Esophagus mucosa (tissue), 1 donor: ENCODE measurements around the gene SLC15A5. TPM values are rescaled to one million over a fixed set of nuclear protein-coding genes. Genes with fewer than 3 reads are reported as not detected.

Experiments
- ATAC-seq: fragments of 200-7000 bp; cut with Tn5 transposase; one replicate; pipeline ENCODE4 v1.9.1; 2020
- total RNA-seq: library from RNA; stranded (reverse); gene quantifications from one replicate; pipeline ENCODE4 v1.2.4, GENCODE V29; 2023
- donor health status: DM: yes; HTN: yes; CAD: no.

The SLC15A5 gene
- total RNA-seq, 1 donor from 2014 or later, result not detected

DNA sequence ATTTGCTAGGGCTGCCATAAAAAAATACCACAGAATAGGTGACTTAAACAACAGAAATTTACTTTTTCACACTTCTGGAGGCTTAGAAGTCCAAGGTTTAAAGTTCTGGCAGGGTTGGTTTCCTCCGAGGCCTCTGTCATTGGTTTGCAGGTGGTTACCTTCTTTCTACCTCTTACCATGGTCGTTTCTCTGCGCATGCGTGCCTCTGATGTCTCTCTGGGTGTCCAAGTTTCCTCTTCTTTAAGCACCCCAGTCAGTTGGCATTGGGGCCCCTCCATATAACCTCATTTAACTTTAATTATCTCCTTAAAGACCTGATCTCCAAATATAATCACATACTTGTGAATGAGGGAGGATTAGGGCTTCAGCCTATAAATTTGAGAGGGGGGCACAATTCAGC, 103.2 kb downstream of the SLC15A5 start:
- ATAC-seq, result no peak

GRCh38 chr12:16171348-16171747, 106.1 kb downstream of the SLC15A5 start:
- ATAC-seq, result no peak

DNA sequence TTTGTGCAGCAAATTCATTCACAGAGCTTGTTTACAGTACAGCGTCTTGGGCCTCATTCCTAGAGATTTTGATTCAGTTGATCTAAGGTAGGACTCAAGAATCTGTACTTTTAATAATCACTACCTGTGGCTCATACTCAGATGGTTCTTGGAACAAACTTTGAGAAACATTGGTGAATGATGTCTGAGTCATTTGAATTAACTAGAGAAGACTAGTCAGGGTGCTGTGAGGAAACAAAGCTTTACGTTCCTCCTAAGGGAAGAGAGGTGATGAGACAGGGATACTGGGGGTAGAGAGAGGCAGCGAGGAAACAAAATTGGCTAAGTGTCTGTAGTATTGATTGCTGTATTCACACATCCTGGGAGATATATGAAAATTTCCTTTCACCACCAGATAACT, 109.4 kb downstream of the SLC15A5 start:
- ATAC-seq, result no peak

- ATAC-seq, result no peak
Measured at GRCh38 chr12:16166563-16167470, 110.7 kb downstream of the SLC15A5 start.

DNA sequence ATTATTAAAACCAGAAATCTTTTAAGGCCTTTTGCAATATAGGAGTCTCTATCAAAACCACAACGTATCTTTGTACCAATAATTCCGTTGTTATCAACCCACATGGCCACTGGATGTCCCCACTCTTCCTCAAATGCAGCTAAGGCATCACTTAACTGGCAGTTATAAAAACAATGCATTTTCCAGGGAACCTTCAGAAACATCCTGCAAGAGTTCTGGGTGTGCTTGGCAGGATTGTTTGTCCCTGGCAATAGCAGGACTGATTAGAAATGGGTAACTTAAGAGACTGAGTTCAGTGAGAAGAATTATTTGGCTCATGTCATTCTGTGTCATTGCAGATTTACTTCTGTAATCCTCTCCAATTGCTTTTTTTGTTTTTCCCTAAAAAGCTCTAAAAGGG, 112.0 kb downstream of the SLC15A5 start:
- no peak for ATAC-seq

DNA sequence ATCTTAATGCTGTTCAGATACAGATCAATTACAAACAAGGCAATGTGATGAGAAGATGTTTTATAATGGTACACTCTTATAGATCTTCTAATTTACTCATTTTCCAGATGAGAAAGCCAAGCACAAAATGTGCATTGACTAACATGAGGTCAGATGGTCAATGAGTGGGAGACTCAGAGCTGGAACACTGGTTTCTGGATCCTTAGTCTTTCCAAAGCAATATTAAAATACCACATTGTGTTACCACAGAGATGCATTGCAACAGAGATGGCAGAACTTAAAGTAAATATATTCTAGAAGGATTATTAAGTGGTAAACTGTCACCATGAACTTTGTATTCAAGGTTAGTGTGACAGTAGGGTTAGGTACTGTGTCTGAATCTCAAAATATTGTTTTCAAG, 113.6 kb downstream of the SLC15A5 start:
- ATAC-seq, result no peak

- no peak for ATAC-seq
Measured at GRCh38 chr12:16163146-16163545, 114.3 kb downstream of the SLC15A5 start.

GRCh38 chr12:16159571-16159970, 117.9 kb downstream of the SLC15A5 start:
- no peak for ATAC-seq

- ATAC-seq, result no peak
Measured at GRCh38 chr12:16158050-16158449, 119.4 kb downstream of the SLC15A5 start.

DNA sequence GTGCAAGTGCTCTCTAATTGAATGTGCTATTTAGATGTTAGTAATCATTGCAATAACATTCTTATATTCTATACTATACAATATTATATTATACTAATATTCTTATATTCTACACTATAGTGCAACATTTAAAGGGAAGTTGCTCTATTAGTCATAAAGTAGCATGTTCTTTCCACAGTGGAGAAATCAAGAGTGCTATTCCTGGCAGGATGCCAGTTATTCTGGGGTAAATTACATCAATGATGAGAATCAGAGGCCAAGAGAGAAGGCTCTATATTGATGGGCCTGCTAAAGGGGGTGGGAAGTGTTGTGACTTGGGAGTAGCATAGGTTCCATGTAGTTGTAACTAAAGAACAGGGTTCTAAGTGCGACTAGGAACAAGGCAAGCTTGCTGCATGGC, 121.5 kb downstream of the SLC15A5 start:
- no peak for ATAC-seq

DNA sequence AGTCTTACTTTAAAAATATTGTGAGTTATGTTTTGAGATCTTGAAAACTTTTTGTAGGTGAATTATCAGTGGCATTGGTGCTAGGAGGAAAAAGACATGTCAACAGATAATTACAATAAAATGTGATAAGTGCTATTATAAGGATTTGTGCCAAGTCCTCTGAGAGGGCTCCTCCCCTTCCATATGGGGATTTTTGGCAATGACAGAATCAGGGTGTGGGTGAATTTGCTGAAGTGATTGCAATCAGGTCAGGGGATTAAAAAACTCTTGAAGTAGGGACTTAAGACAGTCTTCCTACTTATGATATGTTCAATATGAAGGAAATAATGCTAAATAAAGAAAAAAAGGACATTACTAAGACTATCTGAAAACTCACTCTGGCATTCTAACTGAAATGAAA, 122.5 kb downstream of the SLC15A5 start:
- no peak for ATAC-seq

DNA sequence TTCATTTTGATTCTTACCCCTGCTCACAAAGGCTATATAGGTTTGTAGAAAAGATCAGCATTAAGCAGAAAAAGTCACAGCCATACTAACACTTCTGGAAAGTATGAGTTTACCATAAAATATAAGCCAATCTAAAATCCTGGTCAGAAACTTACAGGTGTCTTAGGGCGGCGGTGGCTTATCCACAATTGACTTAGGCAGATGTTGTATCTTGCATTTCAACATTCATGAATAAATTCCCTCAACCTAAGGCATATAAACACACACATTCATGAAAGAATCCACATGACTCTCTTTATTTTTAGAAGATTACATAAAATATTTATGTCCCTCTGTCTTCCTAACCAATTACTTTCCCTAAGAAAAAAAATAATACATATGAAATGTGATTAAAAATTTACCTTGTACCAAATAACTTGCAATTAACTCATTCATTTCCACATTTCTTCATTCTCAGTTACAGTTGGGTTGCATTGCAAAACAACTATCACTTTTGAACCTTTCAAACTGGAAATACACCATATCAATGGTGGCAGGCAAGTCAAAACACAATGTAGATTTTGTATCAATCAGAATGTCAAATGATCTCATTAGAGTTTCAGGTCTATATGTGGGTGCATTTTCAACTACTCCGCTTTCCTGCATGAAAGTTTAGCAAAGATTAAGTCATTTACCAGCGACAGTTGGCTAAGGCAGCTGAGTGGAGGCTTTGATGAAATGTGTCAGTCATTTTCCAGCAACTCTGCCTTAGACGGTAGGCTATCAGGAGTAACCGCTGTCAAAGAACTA, 124.4 kb downstream of the SLC15A5 start:
- ATAC-seq, result no peak

DNA sequence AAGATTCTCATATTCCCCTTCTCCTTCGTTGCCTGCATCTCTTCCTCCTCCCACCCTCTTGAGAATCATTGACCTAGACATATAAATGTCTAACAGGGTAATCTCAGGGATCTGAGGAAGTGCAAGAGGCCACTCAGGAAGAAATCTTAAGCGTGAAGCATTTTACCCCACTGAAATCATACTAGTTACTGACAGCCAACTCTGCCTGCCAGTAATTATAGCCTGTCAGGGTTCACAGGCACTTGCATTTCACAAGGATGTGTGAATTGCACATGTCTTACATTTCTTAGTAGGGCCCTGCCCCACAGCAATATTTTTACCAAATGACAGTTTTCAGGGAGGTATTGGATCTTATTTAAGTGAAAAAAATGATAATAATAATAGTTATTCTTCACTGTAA, 127.2 kb downstream of the SLC15A5 start:
- no peak for ATAC-seq

GRCh38 chr12:16148938-16149337, 128.5 kb downstream of the SLC15A5 start:
- ATAC-seq, result no peak

Other genes with a start within 250 kb of the SLC15A5 start
- 145 TPM for gene MGST1, start 70.0 kb upstream of the SLC15A5 start, total RNA-seq